Activated naive CD8-positive, alpha-beta T cell treated with anti-CD3 and anti-CD28 coated beads, Interleukin-2, amount 10 ng/mL, durations not matched to agents 7 days and 5 days (primary cell): ENCODE results near the gene CMYA5. TPM values are rescaled to one million over a fixed set of nuclear protein-coding genes. Genes with fewer than 3 reads are reported as not detected.
"Not testable (repeated sequence)": the region's sequence is repeated elsewhere in the genome, so short reads cannot be mapped to it uniquely, and the experiment has no call there.

Experiments
- ATAC-seq: fragments of 150-1000 bp; cut with Tn5 transposase; one replicate; pipeline ENCODE4 v1.10.0; 2021; ENCODE audit warnings: low read depth, moderate library complexity
- POLR2A ChIA-PET: fragments of 350-600 bp; sonication (Branson Sonifier 250); formaldehyde crosslinking; loops from one replicate; lab custom pipeline; 2021; ENCODE audit warnings: antibody characterized with exemption; lab: Charles Lee
- DNase-seq: peaks from one replicate; pipeline ENCODE4 v3.0.0; 2021
- H3K27ac Mint-ChIP-seq: one replicate; pipeline ENCODE4 v1.8.0; 2022; ENCODE audit warnings: mild to moderate bottlenecking, mixed read lengths
- H3K27me3 Mint-ChIP-seq: one replicate; pipeline ENCODE4 v1.8.0; 2022; ENCODE audit warnings: mild to moderate bottlenecking, moderate library complexity, mixed read lengths
- H3K36me3 Mint-ChIP-seq: one replicate; pipeline ENCODE4 v1.8.0; 2021; ENCODE audit warnings: mild to moderate bottlenecking, mixed read lengths
- H3K4me1 Mint-ChIP-seq: one replicate; pipeline ENCODE4 v1.8.0; 2021; ENCODE audit warnings: mixed read lengths
- H3K4me3 Mint-ChIP-seq: one replicate; pipeline ENCODE4 v1.8.0; 2022; ENCODE audit warnings: mild to moderate bottlenecking, moderate library complexity, mixed read lengths
- H3K9me3 Mint-ChIP-seq: one replicate; pipeline ENCODE4 v1.8.0; 2021; ENCODE audit warnings: mixed read lengths
- total RNA-seq, 2 experiments: library from RNA; stranded (reverse); gene quantifications; one replicate each; pipeline ENCODE4 v1.2.3, GENCODE V29; 2021

CMYA5 gene
- total RNA-seq, 2 experiments from 2014 or later: 0.22 to 0.28 TPM

GRCh38 chr5:79691007-79691406 is 1.4 kb downstream of the CMYA5 start:
- H3K27ac Mint-ChIP-seq: no peak overlapping the region
- peaks cover 35% of the 10 kb centered on the region for H3K36me3 Mint-ChIP-seq
- no peak for DNase-seq

GRCh38 chr5:79692596-79692995 is 3.0 kb downstream of the CMYA5 start:
- POLR2A ChIA-PET: no interaction called here
- no peak overlapping the region for H3K27ac Mint-ChIP-seq
- peaks cover 23% of the 10 kb centered on the region for H3K36me3 Mint-ChIP-seq
- DNase-seq (no peak), ATAC-seq (no peak)
- peaks cover 4% of the 10 kb centered on the region for H3K9me3 Mint-ChIP-seq
- H3K27me3 Mint-ChIP-seq: no peaks in the 10 kb centered on the region
- peaks cover 3% of the 10 kb centered on the region for H3K4me1 Mint-ChIP-seq
- H3K4me3 Mint-ChIP-seq: no peak overlapping the region

More at GRCh38 chr5:79691007-79691406, 1.4 kb downstream of the CMYA5 start:
- no peak for ATAC-seq
- H3K4me3 Mint-ChIP-seq: no peak overlapping the region
- POLR2A ChIA-PET: no interaction called here
- H3K9me3 Mint-ChIP-seq: peaks cover 4% of the 10 kb centered on the region
- H3K27me3 Mint-ChIP-seq: no peaks in the 10 kb centered on the region
- H3K4me1 Mint-ChIP-seq: peaks cover 5% of the 10 kb centered on the region

- Mint-ChIP-seq H3K4me3 (no peak overlapping the region), H3K36me3 (peaks cover 11% of the 10 kb centered on the region), H3K9me3 (no peaks in the 10 kb centered on the region), H3K27ac (no peak overlapping the region), H3K27me3 (no peaks in the 10 kb centered on the region), H3K4me1 (peaks cover 5% of the 10 kb centered on the region)
- POLR2A ChIA-PET: interaction anchor here (0.7 kb wide), 1 partner anchor 1581 kb away, joined by 3 read pairs; no protein-coding TSS in a partner anchor
- DNase-seq (no peak), ATAC-seq (no peak)
Measured at GRCh38 chr5:79694183-79694582, 4.5 kb downstream of the CMYA5 start.

- Mint-ChIP-seq H3K36me3 (peaks cover 11% of the 10 kb centered on the region), H3K27ac (no peak overlapping the region), H3K9me3 (no peaks in the 10 kb centered on the region), H3K27me3 (no peaks in the 10 kb centered on the region), H3K4me3 (no peak overlapping the region), H3K4me1 (peaks cover 7% of the 10 kb centered on the region)
- ATAC-seq (no peak), DNase-seq (no peak)
- POLR2A ChIA-PET: interaction anchor here (0.7 kb wide), 1 partner anchor 1581 kb away, joined by 3 read pairs; no protein-coding TSS in a partner anchor
Measured at GRCh38 chr5:79694652-79695051, 5.0 kb downstream of the CMYA5 start.

- Mint-ChIP-seq H3K27ac (no peak overlapping the region), H3K27me3 (no peaks in the 10 kb centered on the region), H3K9me3 (no peaks in the 10 kb centered on the region), H3K4me1 (peaks cover 10% of the 10 kb centered on the region), H3K4me3 (no peak overlapping the region), H3K36me3 (peaks cover 5% of the 10 kb centered on the region)
- POLR2A ChIA-PET: no interaction called here
- ATAC-seq (no peak), DNase-seq (no peak)
Measured at GRCh38 chr5:79695526-79695925, 5.9 kb downstream of the CMYA5 start.

- peaks cover 11% of the 10 kb centered on the region for H3K4me1 Mint-ChIP-seq
- H3K4me3 Mint-ChIP-seq: no peak overlapping the region
- ATAC-seq (no peak), DNase-seq (no peak)
- no peaks in the 10 kb centered on the region for H3K36me3 Mint-ChIP-seq
- POLR2A ChIA-PET: no interaction called here
- H3K9me3 Mint-ChIP-seq: no peaks in the 10 kb centered on the region
- H3K27ac Mint-ChIP-seq: no peak overlapping the region
- H3K27me3 Mint-ChIP-seq: no peaks in the 10 kb centered on the region
Measured at GRCh38 chr5:79697222-79698170, 7.9 kb downstream of the CMYA5 start.

- peaks cover 11% of the 10 kb centered on the region for H3K4me1 Mint-ChIP-seq
- POLR2A ChIA-PET: no interaction called here
- no peaks in the 10 kb centered on the region for H3K27me3 Mint-ChIP-seq
- peak overlapping the region; percentile 38 for H3K4me3 Mint-ChIP-seq
- ATAC-seq: no peak
- no peaks in the 10 kb centered on the region for H3K9me3 Mint-ChIP-seq
- DNase-seq: no peak
- peaks cover 2% of the 10 kb centered on the region for H3K36me3 Mint-ChIP-seq
- peak overlapping the region; percentile 53 for H3K27ac Mint-ChIP-seq
Measured at GRCh38 chr5:79699763-79700400, 10.2 kb downstream of the CMYA5 start.

- ATAC-seq (peak; percentile 52), DNase-seq (peak; percentile 56)
- H3K4me1 Mint-ChIP-seq: peaks cover 11% of the 10 kb centered on the region
- H3K9me3 Mint-ChIP-seq: no peaks in the 10 kb centered on the region
- POLR2A ChIA-PET: no interaction called here
- H3K4me3 Mint-ChIP-seq: no peak overlapping the region
- H3K36me3 Mint-ChIP-seq: peaks cover 2% of the 10 kb centered on the region
- peak overlapping the region; percentile 54 for H3K27ac Mint-ChIP-seq
- no peaks in the 10 kb centered on the region for H3K27me3 Mint-ChIP-seq
Measured at GRCh38 chr5:79702606-79703380, 13.2 kb downstream of the CMYA5 start.

- Mint-ChIP-seq H3K27me3 (no peaks in the 10 kb centered on the region), H3K4me3 (no peak overlapping the region), H3K4me1 (peaks cover 11% of the 10 kb centered on the region), H3K36me3 (peaks cover 2% of the 10 kb centered on the region), H3K27ac (no peak overlapping the region), H3K9me3 (no peaks in the 10 kb centered on the region)
- ATAC-seq: no peak
- POLR2A ChIA-PET: interaction anchor here (0.6 kb wide), 1 partner anchor 362 kb away, joined by 4 read pairs; no protein-coding TSS in a partner anchor
- DNase-seq: no peak
Measured at GRCh38 chr5:79703381-79703645, 13.7 kb downstream of the CMYA5 start.

GRCh38 chr5:79704553-79704952 is 14.9 kb downstream of the CMYA5 start:
- Mint-ChIP-seq H3K4me1 (peaks cover 9% of the 10 kb centered on the region), H3K27me3 (no peaks in the 10 kb centered on the region), H3K9me3 (no peaks in the 10 kb centered on the region), H3K36me3 (peaks cover 2% of the 10 kb centered on the region), H3K4me3 (no peak overlapping the region), H3K27ac (no peak overlapping the region)
- ATAC-seq (no peak), DNase-seq (no peak)
- POLR2A ChIA-PET: interaction anchor here (0.9 kb wide), 1 partner anchor 22 kb away, joined by 3 read pairs; no protein-coding TSS in a partner anchor

- Mint-ChIP-seq H3K27me3 (peaks cover 2% of the 10 kb centered on the region), H3K9me3 (no peaks in the 10 kb centered on the region), H3K4me1 (peaks cover 4% of the 10 kb centered on the region), H3K36me3 (peaks cover 2% of the 10 kb centered on the region), H3K4me3 (no peak overlapping the region), H3K27ac (no peak overlapping the region)
- DNase-seq (no peak), ATAC-seq (no peak)
- POLR2A ChIA-PET: interaction anchor here (0.9 kb wide), 1 partner anchor 21 kb away, joined by 3 read pairs; no protein-coding TSS in a partner anchor
Measured at GRCh38 chr5:79705632-79706031, 16.0 kb downstream of the CMYA5 start.

- DNase-seq, POLR2A ChIA-PET, H3K27me3 Mint-ChIP-seq, H3K4me1 Mint-ChIP-seq, H3K4me3 Mint-ChIP-seq, H3K36me3 Mint-ChIP-seq, H3K27ac Mint-ChIP-seq, H3K9me3 Mint-ChIP-seq, ATAC-seq: not testable (repeated sequence)
Measured at GRCh38 chr5:79706317-79706716, 16.7 kb downstream of the CMYA5 start.

- Mint-ChIP-seq H3K9me3 (no peaks in the 10 kb centered on the region), H3K36me3 (peaks cover 2% of the 10 kb centered on the region), H3K4me3 (no peak overlapping the region), H3K27ac (no peak overlapping the region), H3K4me1 (peaks cover 4% of the 10 kb centered on the region), H3K27me3 (peaks cover 6% of the 10 kb centered on the region)
- ATAC-seq (no peak), DNase-seq (no peak)
- POLR2A ChIA-PET: no interaction called here
Measured at GRCh38 chr5:79707535-79707934, 17.9 kb downstream of the CMYA5 start.
